ENCODE measurements around the gene GANAB. TPM values are rescaled to one million over a fixed set of nuclear protein-coding genes. Genes with fewer than 3 reads are reported as not detected.
"Not testable (repeated sequence)": the region's sequence is repeated elsewhere in the genome, so short reads cannot be mapped to it uniquely, and the experiment has no call there.

Gene GANAB
- total and polyA plus RNA-seq, 9 donors: 92.8 to 226 (median 175) TPM

GRCh38 chr11:62650283-62650682, 3.9 kb upstream of the GANAB start:
- H3K27ac ChIP-seq (ENCODE audit: low read length); H3K27me3 ChIP-seq (ENCODE audit: control insufficient read depth, insufficient read depth, low read length); DNase-seq; H3K9me3 ChIP-seq (replicated peaks; ENCODE audit: control insufficient read depth, low read depth, low read length); H3K4me3 ChIP-seq (ENCODE audit: low read length): not testable (repeated sequence)
- H3K36me3 ChIP-seq (ENCODE audit: control insufficient read depth, insufficient read depth, low read length): peaks cover 30% of the 10 kb centered on the region
- 99% methylated on average over 9 of the region's 12 CpGs for WGBS (ENCODE audit: insufficient coverage)
- peaks cover 26% of the 10 kb centered on the region for H3K4me1 ChIP-seq (ENCODE audit: control insufficient read depth, insufficient read depth, low read length)

GRCh38 chr11:62649486-62649885, 3.1 kb upstream of the GANAB start:
- no peaks in the 10 kb centered on the region for H3K9me3 ChIP-seq (replicated peaks; ENCODE audit: control insufficient read depth, low read depth, low read length)
- H3K27me3 ChIP-seq (ENCODE audit: control insufficient read depth, insufficient read depth, low read length): no peaks in the 10 kb centered on the region
- WGBS (ENCODE audit: insufficient coverage): 93% methylated on average over 9 of the region's 11 CpGs
- no peak overlapping the region for H3K27ac ChIP-seq (ENCODE audit: low read length)
- peaks cover 31% of the 10 kb centered on the region for H3K36me3 ChIP-seq (ENCODE audit: control insufficient read depth, insufficient read depth, low read length)
- peaks cover 30% of the 10 kb centered on the region for H3K4me1 ChIP-seq (ENCODE audit: control insufficient read depth, insufficient read depth, low read length)
- no peak overlapping the region for H3K4me3 ChIP-seq (ENCODE audit: low read length)
- DNase-seq: no peak

- WGBS (ENCODE audit: insufficient coverage): 93% methylated on average over 6 of the region's 11 CpGs
- Histone ChIP-seq H3K27me3 (ENCODE audit: control insufficient read depth, insufficient read depth, low read length) (no peaks in the 10 kb centered on the region), H3K36me3 (ENCODE audit: control insufficient read depth, insufficient read depth, low read length) (peaks cover 36% of the 10 kb centered on the region), H3K4me3 (ENCODE audit: low read length) (no peak overlapping the region), H3K4me1 (ENCODE audit: control insufficient read depth, insufficient read depth, low read length) (peaks cover 30% of the 10 kb centered on the region), H3K27ac (ENCODE audit: low read length) (no peak overlapping the region), H3K9me3 (replicated peaks; ENCODE audit: control insufficient read depth, low read depth, low read length) (no peaks in the 10 kb centered on the region)
- DNase-seq: no peak
These were observed 2.6 kb upstream of the GANAB start for GRCh38 chr11:62648967-62649364.

GRCh38 chr11:62648185-62648966, 2.0 kb upstream of the GANAB start:
- Histone ChIP-seq H3K9me3 (replicated peaks; ENCODE audit: control insufficient read depth, low read depth, low read length) (no peaks in the 10 kb centered on the region), H3K36me3 (ENCODE audit: control insufficient read depth, insufficient read depth, low read length) (peaks cover 42% of the 10 kb centered on the region), H3K4me1 (ENCODE audit: control insufficient read depth, insufficient read depth, low read length) (peaks cover 30% of the 10 kb centered on the region), H3K27me3 (ENCODE audit: control insufficient read depth, insufficient read depth, low read length) (no peaks in the 10 kb centered on the region), H3K27ac (ENCODE audit: low read length) (no peak overlapping the region), H3K4me3 (ENCODE audit: low read length) (no peak overlapping the region)
- DNase-seq: no peak
- WGBS (ENCODE audit: insufficient coverage): 85% methylated on average over 24 of the region's 24 CpGs

GRCh38 chr11:62647609-62648005, 1.2 kb upstream of the GANAB start:
- no peaks in the 10 kb centered on the region for H3K9me3 ChIP-seq (replicated peaks; ENCODE audit: control insufficient read depth, low read depth, low read length)
- H3K27ac ChIP-seq (ENCODE audit: low read length): no peak overlapping the region
- no peak for DNase-seq
- H3K4me3 ChIP-seq (ENCODE audit: low read length): no peak overlapping the region
- no peaks in the 10 kb centered on the region for H3K27me3 ChIP-seq (ENCODE audit: control insufficient read depth, insufficient read depth, low read length)
- peaks cover 48% of the 10 kb centered on the region for H3K36me3 ChIP-seq (ENCODE audit: control insufficient read depth, insufficient read depth, low read length)
- 86% methylated on average over 5 of the region's 6 CpGs for WGBS (ENCODE audit: insufficient coverage)
- peaks cover 28% of the 10 kb centered on the region for H3K4me1 ChIP-seq (ENCODE audit: control insufficient read depth, insufficient read depth, low read length)

GRCh38 chr11:62646825-62647608, 604 bp upstream of the GANAB start:
- Histone ChIP-seq H3K27ac (ENCODE audit: low read length) (peak overlapping the region; percentile 69), H3K4me3 (ENCODE audit: low read length) (no peak overlapping the region), H3K9me3 (replicated peaks; ENCODE audit: control insufficient read depth, low read depth, low read length) (no peaks in the 10 kb centered on the region), H3K27me3 (ENCODE audit: control insufficient read depth, insufficient read depth, low read length) (no peaks in the 10 kb centered on the region), H3K4me1 (ENCODE audit: control insufficient read depth, insufficient read depth, low read length) (peaks cover 23% of the 10 kb centered on the region), H3K36me3 (ENCODE audit: control insufficient read depth, insufficient read depth, low read length) (peaks cover 50% of the 10 kb centered on the region)
- DNase-seq: no peak
- WGBS (ENCODE audit: insufficient coverage): 71% methylated on average over 24 of the region's 32 CpGs

- WGBS (ENCODE audit: insufficient coverage): 14% methylated on average over 2 of the region's 11 CpGs
- Histone ChIP-seq H3K4me1 (ENCODE audit: control insufficient read depth, insufficient read depth, low read length) (peaks cover 17% of the 10 kb centered on the region), H3K4me3 (ENCODE audit: low read length) (peak overlapping the region; percentile 98), H3K36me3 (ENCODE audit: control insufficient read depth, insufficient read depth, low read length) (peaks cover 52% of the 10 kb centered on the region), H3K9me3 (replicated peaks; ENCODE audit: control insufficient read depth, low read depth, low read length) (no peaks in the 10 kb centered on the region), H3K27ac (ENCODE audit: low read length) (peak overlapping the region; percentile 99), H3K27me3 (ENCODE audit: control insufficient read depth, insufficient read depth, low read length) (no peaks in the 10 kb centered on the region)
- DNase-seq: no peak
These were observed 805 bp downstream of the GANAB start for GRCh38 chr11:62645671-62645945.

GRCh38 chr11:62644220-62644619, 2.2 kb downstream of the GANAB start:
- no peaks in the 10 kb centered on the region for H3K27me3 ChIP-seq (ENCODE audit: control insufficient read depth, insufficient read depth, low read length)
- H3K4me3 ChIP-seq (ENCODE audit: low read length): no peak overlapping the region
- 77% methylated on average over 4 of the region's 8 CpGs for WGBS (ENCODE audit: insufficient coverage)
- H3K27ac ChIP-seq (ENCODE audit: low read length): no peak overlapping the region
- H3K9me3 ChIP-seq (replicated peaks; ENCODE audit: control insufficient read depth, low read depth, low read length): no peaks in the 10 kb centered on the region
- no peak for DNase-seq
- peaks cover 17% of the 10 kb centered on the region for H3K4me1 ChIP-seq (ENCODE audit: control insufficient read depth, insufficient read depth, low read length)
- peaks cover 52% of the 10 kb centered on the region for H3K36me3 ChIP-seq (ENCODE audit: control insufficient read depth, insufficient read depth, low read length)

GRCh38 chr11:62632492-62632891, 13.9 kb downstream of the GANAB start:
- Histone ChIP-seq H3K4me3 (ENCODE audit: low read length) (no peak overlapping the region), H3K27me3 (ENCODE audit: control insufficient read depth, insufficient read depth, low read length) (no peaks in the 10 kb centered on the region), H3K9me3 (replicated peaks; ENCODE audit: control insufficient read depth, low read depth, low read length) (no peaks in the 10 kb centered on the region), H3K36me3 (ENCODE audit: control insufficient read depth, insufficient read depth, low read length) (peaks cover 94% of the 10 kb centered on the region), H3K4me1 (ENCODE audit: control insufficient read depth, insufficient read depth, low read length) (no peaks in the 10 kb centered on the region), H3K27ac (ENCODE audit: low read length) (no peak overlapping the region)
- DNase-seq: no peak
- 90% methylated on average over 3 of the region's 6 CpGs for WGBS (ENCODE audit: insufficient coverage)

GRCh38 chr11:62627713-62628112, 18.7 kb downstream of the GANAB start:
- peaks cover 79% of the 10 kb centered on the region for H3K36me3 ChIP-seq (ENCODE audit: control insufficient read depth, insufficient read depth, low read length)
- 52% methylated on average over 3 of the region's 3 CpGs for WGBS (ENCODE audit: insufficient coverage)
- no peak for DNase-seq
- no peaks in the 10 kb centered on the region for H3K9me3 ChIP-seq (replicated peaks; ENCODE audit: control insufficient read depth, low read depth, low read length)
- H3K27me3 ChIP-seq (ENCODE audit: control insufficient read depth, insufficient read depth, low read length): no peaks in the 10 kb centered on the region
- H3K27ac ChIP-seq (ENCODE audit: low read length): no peak overlapping the region
- H3K4me3 ChIP-seq (ENCODE audit: low read length): no peak overlapping the region
- no peaks in the 10 kb centered on the region for H3K4me1 ChIP-seq (ENCODE audit: control insufficient read depth, insufficient read depth, low read length)

All from muscle of leg (tissue), 11 donors.